Stimulated activated CD4-positive, alpha-beta T cell treated with anti-CD3 and anti-CD28 coated beads, Interleukin-1b, Interleukin-23, amount 100 ng/mL, for 24 hours (primary cell): ENCODE measurements around the gene GTSF1L.
"Not testable (repeated sequence)": the region's sequence is repeated elsewhere in the genome, so short reads cannot be mapped to it uniquely, and the experiment has no call there.

Experiments
- DNase-seq, 4 experiments: peaks; one replicate each; pipeline ENCODE4 v3.0.0-alpha.2; 2020; ENCODE audit warnings: low read depth in 4 of 4, low spot score in 1 of 4

GTSF1L gene

GRCh38 chr20:43726811-43727338 is at the start of gene GTSF1L:
GTSF1L (minus strand) TSS chr20:43727002; CDS start chr20:43726694, 308 bp downstream.
- no peak for DNase-seq

GRCh38 chr20:43774754-43775153 is 48.0 kb upstream of the GTSF1L start:
- DNase-seq: no peak

GRCh38 chr20:43771503-43772190 is 44.8 kb upstream of the GTSF1L start:
- no peak for DNase-seq

GRCh38 chr20:43770342-43770741 is 43.5 kb upstream of the GTSF1L start:
- DNase-seq: no peak

- DNase-seq: no peak
Observed at GRCh38 chr20:43767686-43768474, 41.1 kb upstream of the GTSF1L start.

- no peak for DNase-seq
Observed at GRCh38 chr20:43766917-43767316, 40.1 kb upstream of the GTSF1L start.

GRCh38 chr20:43766385-43766784 is 39.6 kb upstream of the GTSF1L start:
- DNase-seq: no peak

- no peak for DNase-seq
Observed at GRCh38 chr20:43765916-43766315, 39.1 kb upstream of the GTSF1L start.

GRCh38 chr20:43762911-43763310 is 36.1 kb upstream of the GTSF1L start:
- no peak for DNase-seq

GRCh38 chr20:43761386-43762340 is 34.9 kb upstream of the GTSF1L start:
- DNase-seq: no peak

- DNase-seq: not testable (repeated sequence)
Observed at GRCh38 chr20:43757888-43758287, 31.1 kb upstream of the GTSF1L start.

GRCh38 chr20:43755851-43756250 is 29.0 kb upstream of the GTSF1L start:
- DNase-seq: no peak

- DNase-seq: no peak
Observed at GRCh38 chr20:43755390-43755789, 28.6 kb upstream of the GTSF1L start.

GRCh38 chr20:43752561-43753301 is 25.9 kb upstream of the GTSF1L start:
- DNase-seq: no peak

- no peak for DNase-seq
Observed at GRCh38 chr20:43752051-43752360, 25.2 kb upstream of the GTSF1L start.

- DNase-seq: peak in 3 of 4 experiments; percentile 37 to 51 (median 45)
Observed at GRCh38 chr20:43751167-43752050, 24.6 kb upstream of the GTSF1L start.

GRCh38 chr20:43750774-43751166 is 24.0 kb upstream of the GTSF1L start:
- no peak for DNase-seq

- DNase-seq: peak; percentile 74 to 88 (median 81)
Observed at GRCh38 chr20:43749734-43750294, 23.0 kb upstream of the GTSF1L start.

GRCh38 chr20:43748274-43748673 is 21.5 kb upstream of the GTSF1L start:
- DNase-seq: no peak
